Dermis lymphatic vessel endothelial cell (primary cell): ENCODE measurements around the gene TCF3. TPM values are rescaled to one million over a fixed set of nuclear protein-coding genes. Genes with fewer than 3 reads are reported as not detected.

Experiments
- total RNA-seq: library from RNA; depleted of rRNA; stranded (reverse); fragments of >200 nt; gene quantifications from 2 replicates; pipeline ENCODE4 v1.2.1, GENCODE V29; 2014

The TCF3 gene
- 44.1 and 52.1 TPM in 2 replicates for total RNA-seq

DNA sequence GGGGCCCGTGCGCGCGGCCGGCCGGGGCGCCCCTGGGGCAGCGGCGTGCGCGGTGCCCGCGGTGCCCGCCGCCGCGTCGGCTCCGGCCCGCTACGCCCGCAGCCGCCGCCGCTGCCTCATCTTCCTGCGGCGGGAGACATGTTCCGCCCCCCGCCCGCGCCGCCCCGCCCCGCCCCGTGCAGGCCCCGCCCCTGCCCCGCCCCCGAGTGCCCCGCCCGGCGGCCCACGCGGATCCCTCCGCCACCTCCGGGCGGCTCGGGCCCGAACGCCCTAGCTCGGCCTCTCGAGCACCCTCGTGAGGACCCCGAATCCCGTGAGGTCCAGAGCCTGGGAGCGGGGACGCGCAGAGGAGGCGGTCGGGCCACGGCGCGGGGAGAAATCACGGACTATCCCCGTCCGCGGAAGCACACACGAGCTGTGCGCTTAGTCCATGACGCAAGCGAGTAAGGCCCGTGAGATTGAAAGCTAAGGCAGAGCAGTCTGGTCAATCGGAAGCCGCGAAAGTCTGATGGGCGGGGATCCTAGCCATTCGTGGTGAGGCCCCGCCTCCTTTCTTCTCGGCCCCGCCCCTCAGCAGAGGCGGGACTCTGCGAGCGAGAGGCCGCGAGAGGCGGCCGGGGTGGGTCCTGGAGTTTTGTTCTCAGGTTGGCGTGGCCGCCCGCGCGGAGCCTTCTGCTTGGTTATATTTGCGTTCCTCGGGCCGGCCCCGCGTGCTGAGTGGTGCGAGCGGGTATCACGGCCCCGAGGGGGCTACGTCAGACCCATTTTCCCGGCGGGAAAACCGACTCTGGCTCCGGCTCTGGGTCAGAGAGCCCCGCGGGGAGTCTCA lies at the start of gene TCF3:
TSS of gene TCF3 (minus strand) at position 145 of the 829 bp plus-strand sequence. CDS start 2,367 bp downstream, outside the sequence.

DNA sequence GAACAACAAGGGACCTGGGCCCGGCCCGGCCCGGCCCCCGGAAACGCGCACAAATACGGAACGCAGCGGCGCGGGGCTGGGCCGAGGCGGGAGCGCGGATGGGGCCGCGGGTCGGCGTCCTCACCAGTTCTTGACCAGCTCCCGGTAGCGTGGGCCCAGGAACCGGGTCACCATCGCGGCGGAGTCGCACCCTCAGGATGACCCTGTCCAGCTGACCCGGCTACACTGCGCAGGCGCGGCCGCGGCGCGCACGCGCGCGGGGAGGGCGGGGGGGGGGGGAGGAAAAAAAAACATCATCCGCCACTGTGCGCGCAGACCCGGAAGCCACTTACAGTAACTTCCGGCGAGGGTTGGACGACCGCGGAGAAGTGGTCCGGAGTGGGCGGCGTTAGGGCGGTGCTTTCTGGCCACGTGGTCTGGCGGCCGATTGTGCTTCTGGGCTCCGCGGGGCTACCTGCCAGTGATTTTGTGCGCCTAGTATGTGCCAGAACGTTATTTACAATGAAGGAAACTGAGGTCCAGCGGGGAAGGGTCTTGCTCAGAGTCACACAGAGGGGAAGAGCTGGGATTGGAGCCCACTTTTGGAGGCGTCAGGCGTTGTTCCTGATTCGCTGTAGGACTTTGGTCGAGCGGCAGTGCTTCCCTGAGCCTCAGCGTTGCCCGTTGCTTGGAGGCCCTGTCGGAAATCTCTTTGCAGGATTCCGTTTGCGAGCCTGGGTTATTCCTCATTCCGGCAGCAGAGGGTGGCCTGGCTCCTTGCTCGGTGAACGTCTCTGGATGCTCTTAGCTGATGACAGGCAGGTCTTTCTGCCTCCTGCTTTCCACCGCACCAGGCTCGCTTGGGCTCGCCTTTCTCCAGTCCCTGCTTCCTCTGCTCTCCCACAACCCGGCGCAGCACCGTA lies 46.9 kb downstream of the TCF3 start, which contains the start of gene UQCR11:
TSS of gene UQCR11 (minus strand) at position 227 of the 902 bp plus-strand sequence. CDS start at position 174, 53 bp downstream.

DNA sequence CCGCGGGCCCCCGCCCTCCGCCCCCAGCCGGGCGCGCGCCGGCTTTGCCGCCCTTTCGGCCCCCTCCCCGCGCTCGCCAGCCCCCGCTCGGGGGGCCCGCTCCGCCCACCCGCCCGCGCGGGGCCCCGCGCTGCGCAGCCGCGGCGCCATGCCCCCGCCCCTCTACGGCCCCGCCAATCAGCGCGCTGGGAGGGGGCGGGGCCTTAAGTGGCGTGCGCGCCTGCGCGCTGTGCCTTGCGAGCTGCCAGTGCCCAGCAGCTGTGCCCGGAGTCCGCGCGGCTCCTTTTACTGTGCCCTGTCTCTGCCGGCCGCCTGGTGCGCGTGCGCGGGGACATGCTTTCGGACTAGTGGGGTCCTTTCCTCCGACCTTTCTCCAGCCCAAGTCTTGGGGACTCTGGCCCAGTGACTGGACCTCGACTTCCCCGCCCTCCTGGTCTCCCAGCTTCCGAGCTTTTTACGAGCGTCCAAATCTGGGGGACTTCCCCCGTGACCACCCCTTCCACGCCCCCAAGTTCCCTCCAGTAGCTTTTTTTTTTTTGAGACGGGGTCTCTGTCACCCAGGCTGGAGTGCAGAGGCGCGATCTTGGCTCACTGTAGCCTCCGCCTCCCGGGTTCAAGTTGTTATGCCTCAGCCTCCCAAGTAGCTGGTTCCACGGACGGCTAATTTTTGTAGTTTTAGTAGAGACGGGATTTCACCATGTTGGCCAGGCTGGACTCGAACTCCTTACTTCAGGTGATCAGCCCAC lies 59.5 kb downstream of the TCF3 start, which contains the start of gene MBD3:
TSS of gene MBD3 (minus strand) at position 111 of the 746 bp plus-strand sequence. CDS start 234 bp downstream, outside the sequence.

DNA sequence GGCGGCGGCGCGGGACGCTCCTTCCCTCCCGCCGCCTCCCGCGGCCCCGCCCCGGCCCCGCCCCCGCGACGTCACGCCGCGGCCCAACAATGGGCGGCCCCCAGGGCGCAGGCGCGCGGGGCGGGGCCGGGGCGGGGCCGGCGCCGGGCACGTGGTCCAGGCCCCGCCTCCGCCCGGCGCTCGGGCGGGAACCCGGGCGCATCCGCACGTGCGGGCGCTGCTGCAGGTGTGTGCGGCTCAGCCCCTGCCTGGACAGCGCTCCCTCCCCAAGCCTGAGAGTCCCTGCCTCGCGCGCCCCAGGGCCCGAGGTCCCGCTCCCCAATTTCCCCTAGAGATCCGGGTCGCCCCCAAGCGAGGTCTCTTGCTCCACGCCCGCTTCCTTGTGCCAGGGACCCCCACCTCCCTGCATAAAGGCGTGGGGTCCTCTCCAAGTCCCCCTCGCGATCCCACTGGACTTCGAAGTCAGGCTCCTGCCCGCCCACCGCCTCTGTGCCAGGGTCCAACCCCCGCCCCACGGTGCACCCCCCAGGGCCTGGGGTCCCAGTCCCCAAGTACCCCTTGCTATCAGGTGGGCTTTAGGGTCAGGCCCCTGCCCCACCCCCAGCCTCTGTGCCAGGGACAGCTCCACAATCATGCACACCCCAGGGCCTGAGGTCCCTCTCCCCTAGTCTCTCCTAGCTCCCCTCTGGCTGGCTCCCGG lies 83.9 kb downstream of the TCF3 start, which contains the start of gene MEX3D:
TSS of gene MEX3D (minus strand) at position 6 of the 700 bp plus-strand sequence. CDS start 267 bp downstream, outside the sequence.

Other genes with a start within 250 kb of the TCF3 start
- 56.1 and 65.0 TPM in 2 replicates for gene DAZAP1, start 245.0 kb downstream of the TCF3 start, total RNA-seq
- gene RPS15, start 214.2 kb downstream of the TCF3 start, total RNA-seq: 339 and 445 TPM in 2 replicates
- gene APC2, start 202.5 kb downstream of the TCF3 start, total RNA-seq: under 0.01 TPM in 2 replicates
- gene C19orf25, start 173.4 kb downstream of the TCF3 start, total RNA-seq: 17.0 and 17.9 TPM in 2 replicates
- gene PCSK4, start 162.3 kb downstream of the TCF3 start, total RNA-seq: 0.52 and 0.65 TPM in 2 replicates
- gene REEP6, start 161.4 kb downstream of the TCF3 start, total RNA-seq: 0.22 and 0.26 TPM in 2 replicates
- gene ADAMTSL5, start 139.6 kb downstream of the TCF3 start, total RNA-seq: not detected in 2 replicates
- not detected in 2 replicates for gene PLK5, start 128.5 kb downstream of the TCF3 start, total RNA-seq
- gene MEX3D, start 84.3 kb downstream of the TCF3 start, total RNA-seq: 44.1 and 48.3 TPM in 2 replicates
- 79.7 and 84.2 TPM in 2 replicates for gene MBD3, start 59.8 kb downstream of the TCF3 start, total RNA-seq
- gene UQCR11, start 47.2 kb downstream of the TCF3 start, total RNA-seq: 67.6 and 93.4 TPM in 2 replicates
- not detected in 2 replicates for gene ONECUT3, start 100.9 kb upstream of the TCF3 start, total RNA-seq
- 0.43 and 0.52 TPM in 2 replicates for gene ATP8B3, start 159.7 kb upstream of the TCF3 start, total RNA-seq
- 4.3 and 4.9 TPM in 2 replicates for gene REXO1, start 195.9 kb upstream of the TCF3 start, total RNA-seq
- 3.9 and 4.7 TPM in 2 replicates for gene KLF16, start 211.0 kb upstream of the TCF3 start, total RNA-seq
- gene ABHD17A, start 232.9 kb upstream of the TCF3 start, total RNA-seq: 72.7 and 84.0 TPM in 2 replicates